Muscle layer of duodenum (tissue), 2 donors: ENCODE measurements around the gene RBL1.
A peak's percentile ranks its signal among the peaks of the same experiment; 100 is the strongest.
"Not testable (repeated sequence)": the region's sequence is repeated elsewhere in the genome, so short reads cannot be mapped to it uniquely, and the experiment has no call there.

ENCODE experiments used
- H3K27ac ChIP-seq: one replicate; pipeline ENCODE4 v1.7.0; 2013; ENCODE audit warnings: mild to moderate bottlenecking, low read length
- H3K27me3 ChIP-seq: one replicate; pipeline ENCODE4 v1.7.0; 2013; ENCODE audit warnings: low read depth, mild to moderate bottlenecking, control low read depth, low read length
- H3K36me3 ChIP-seq, 2 donors: one replicate each; pipeline ENCODE4 v1.7.0; 2013; ENCODE audit warnings: low read length in 2 of 2, control low read depth in 1 of 2, mild to moderate bottlenecking in 1 of 2; ENCODE audit not compliant: insufficient read depth in 2 of 2, control insufficient read depth in 1 of 2
- H3K4me1 ChIP-seq, 2 donors: one replicate each; pipeline ENCODE4 v1.7.0; 2013; ENCODE audit warnings: low read length in 2 of 2, mild to moderate bottlenecking in 2 of 2, control low read depth in 1 of 2, moderate library complexity in 1 of 2; ENCODE audit not compliant: insufficient read depth in 2 of 2, control insufficient read depth in 1 of 2
- H3K4me3 ChIP-seq, 2 donors: one replicate each; pipeline ENCODE4 v1.7.0; 2013; ENCODE audit warnings: low read length in 2 of 2, low read depth in 1 of 2, mild to moderate bottlenecking in 1 of 2
- H3K9me3 ChIP-seq, 2 donors: one replicate each; pipeline ENCODE4 v1.7.0; 2013; ENCODE audit warnings: low read length in 2 of 2, control low read depth in 1 of 2, mild to moderate bottlenecking in 1 of 2; ENCODE audit not compliant: control insufficient read depth in 1 of 2
- donor health status: healthy.

RBL1 gene

DNA sequence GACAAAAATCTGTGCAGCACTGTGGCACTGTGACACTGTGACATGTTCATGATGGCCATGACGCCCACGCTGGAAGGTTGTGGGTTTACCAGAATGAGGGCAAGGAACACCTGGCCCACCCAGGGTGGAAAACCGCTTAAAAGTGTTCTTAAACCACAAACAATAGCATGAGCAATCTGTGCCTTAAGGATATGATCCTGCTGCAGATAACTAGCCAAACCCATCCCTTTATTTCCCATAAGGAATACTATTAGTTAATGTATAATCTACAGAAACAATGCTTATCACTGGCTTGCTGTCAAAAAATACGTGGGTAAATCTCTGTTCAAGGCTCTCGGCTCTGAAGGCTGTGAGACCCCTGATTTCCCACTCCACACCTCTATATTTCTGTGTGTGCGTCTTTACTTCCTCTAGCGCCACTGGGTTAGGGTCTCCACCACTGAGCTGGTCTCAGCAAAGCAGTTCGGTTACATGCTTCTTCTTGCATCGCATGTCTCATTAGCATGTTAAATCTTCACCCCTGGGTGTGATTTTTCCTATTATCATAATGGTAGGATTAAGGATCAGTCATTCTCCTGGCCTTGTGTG is 133.3 kb downstream of the RBL1 start:
- H3K4me1 ChIP-seq, H3K27ac ChIP-seq, H3K27me3 ChIP-seq, H3K4me3 ChIP-seq, H3K9me3 ChIP-seq, H3K36me3 ChIP-seq: not testable (repeated sequence)

DNA sequence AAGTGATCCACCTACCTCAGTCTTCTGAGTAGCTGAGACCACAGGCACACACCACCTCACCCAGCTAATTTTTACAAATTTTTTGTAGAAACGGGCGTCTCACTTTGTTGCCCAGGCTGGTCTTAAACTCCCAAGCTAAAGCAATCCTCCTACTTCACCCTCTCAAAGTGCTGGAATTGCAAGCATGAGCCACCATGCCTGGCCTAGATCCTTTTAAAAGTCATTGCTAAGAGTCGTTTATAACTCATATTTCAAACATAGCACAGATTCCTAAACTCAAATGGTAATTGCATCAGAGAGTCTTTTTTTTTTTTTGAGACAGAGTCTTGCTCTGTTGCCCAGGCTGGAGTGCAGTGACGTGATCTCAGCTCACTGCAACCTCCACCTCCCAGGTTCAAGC is 136.6 kb downstream of the RBL1 start:
- H3K27me3 ChIP-seq: no peaks in the 10 kb centered on the region
- no peaks in the 10 kb centered on the region for H3K36me3 ChIP-seq
- peaks cover 0 to 4% of the 10 kb centered on the region in 2 donors for H3K9me3 ChIP-seq
- no peak overlapping the region for H3K27ac ChIP-seq
- no peak overlapping the region for H3K4me3 ChIP-seq
- H3K4me1 ChIP-seq: peaks cover 6 to 11% of the 10 kb centered on the region in 2 donors

- Histone ChIP-seq H3K27me3 (no peaks in the 10 kb centered on the region), H3K4me1 (peaks cover 6 to 11% of the 10 kb centered on the region in 2 donors), H3K9me3 (peaks cover 0 to 4% of the 10 kb centered on the region in 2 donors), H3K4me3 (no peak overlapping the region), H3K36me3 (no peaks in the 10 kb centered on the region), H3K27ac (no peak overlapping the region)
These were observed 137.7 kb downstream of the RBL1 start for GRCh38 chr20:36957875-36958667.

DNA sequence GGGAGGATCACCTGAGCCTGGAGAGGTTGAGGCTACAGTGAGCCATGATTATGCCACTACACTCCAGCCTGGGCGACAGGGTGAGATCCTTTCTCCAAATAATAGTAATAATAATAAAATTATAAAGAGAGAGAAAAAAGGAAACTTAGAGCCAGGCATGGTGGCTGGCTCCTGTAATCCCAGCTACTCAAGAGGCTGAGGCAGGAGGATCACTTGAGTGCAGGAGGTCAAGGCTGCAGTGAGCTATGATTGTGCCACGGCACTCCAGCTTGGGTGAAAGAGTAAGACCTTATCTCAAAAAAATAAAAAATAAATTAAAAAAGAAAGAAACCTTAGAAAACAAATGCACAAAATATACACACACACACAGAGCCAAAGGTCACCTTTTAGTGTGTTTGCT is 139.1 kb downstream of the RBL1 start:
- H3K4me3 ChIP-seq: no peak overlapping the region
- no peaks in the 10 kb centered on the region for H3K9me3 ChIP-seq
- no peak overlapping the region for H3K27ac ChIP-seq
- no peaks in the 10 kb centered on the region for H3K27me3 ChIP-seq
- no peaks in the 10 kb centered on the region for H3K36me3 ChIP-seq
- H3K4me1 ChIP-seq: peaks cover 9 to 11% of the 10 kb centered on the region in 2 donors

- Histone ChIP-seq H3K4me3 (no peak overlapping the region), H3K36me3 (no peaks in the 10 kb centered on the region), H3K4me1 (peaks cover 9 to 11% of the 10 kb centered on the region in 2 donors), H3K9me3 (no peaks in the 10 kb centered on the region), H3K27me3 (no peaks in the 10 kb centered on the region), H3K27ac (no peak overlapping the region)
These were observed 139.8 kb downstream of the RBL1 start for GRCh38 chr20:36956016-36956415.

- peak overlapping the region; percentile 84 for H3K27ac ChIP-seq
- no peaks in the 10 kb centered on the region for H3K27me3 ChIP-seq
- no peaks in the 10 kb centered on the region for H3K9me3 ChIP-seq
- H3K4me1 ChIP-seq: peaks cover 9 to 20% of the 10 kb centered on the region in 2 donors
- H3K36me3 ChIP-seq: no peaks in the 10 kb centered on the region
- H3K4me3 ChIP-seq: peak overlapping the region; percentile 78 to 99
These were observed 143.6 kb downstream of the RBL1 start for GRCh38 chr20:36951979-36952738.

- Histone ChIP-seq H3K36me3 (no peaks in the 10 kb centered on the region), H3K27ac (peak within 1 kb of the TSS; percentile 84), H3K4me3 (peak within 1 kb of the TSS; percentile 78 to 99), H3K27me3 (no peaks in the 10 kb centered on the region), H3K4me1 (peaks cover 9 to 25% of the 10 kb centered on the region in 2 donors), H3K9me3 (no peaks in the 10 kb centered on the region)
These were observed 144.4 kb downstream of the RBL1 start, which contains the start of gene SAMHD1 for GRCh38 chr20:36951198-36951978. Gene SAMHD1 (minus strand): TSS chr20:36951708. CDS start chr20:36951643, 65 bp downstream.

DNA sequence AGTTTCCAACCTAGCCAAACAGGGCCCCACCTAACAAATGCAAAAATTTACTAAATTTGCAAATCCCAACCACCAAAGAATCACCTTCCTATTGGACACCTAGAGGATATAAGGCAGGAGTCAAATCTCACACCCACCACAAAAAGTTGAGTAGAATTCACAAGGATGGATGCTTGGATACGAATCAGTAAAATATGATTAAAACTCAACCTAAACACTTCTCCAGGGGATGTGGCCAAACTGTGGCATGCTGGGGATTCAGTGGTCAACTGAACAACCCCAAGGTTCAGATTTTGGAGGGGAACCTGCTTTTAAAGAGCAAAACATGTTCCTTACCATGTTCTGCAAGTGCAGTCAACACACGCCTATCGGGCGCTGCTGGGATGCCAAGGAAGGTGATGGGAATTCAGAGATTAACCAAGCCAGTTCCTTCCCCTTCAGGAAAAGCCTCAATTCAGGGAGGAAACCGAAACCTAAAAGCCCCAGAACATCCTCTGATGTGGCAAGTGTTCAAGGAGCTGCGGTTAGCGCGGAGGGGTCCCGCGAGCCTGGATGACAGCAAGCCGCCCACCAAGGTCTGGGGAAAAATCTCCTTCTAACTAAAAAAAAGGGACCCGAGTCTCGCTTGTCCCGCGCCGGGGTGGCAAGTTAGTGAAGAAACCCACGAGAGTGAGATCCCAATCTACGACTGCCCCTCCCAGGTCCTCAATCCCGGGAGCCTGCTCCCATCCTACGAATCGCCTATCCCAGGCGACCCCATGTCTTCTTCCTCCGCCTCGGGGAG is 145.2 kb downstream of the RBL1 start:
- Histone ChIP-seq H3K27ac (peak overlapping the region; percentile 84), H3K4me1 (peaks cover 9 to 27% of the 10 kb centered on the region in 2 donors), H3K36me3 (no peaks in the 10 kb centered on the region), H3K9me3 (no peaks in the 10 kb centered on the region), H3K27me3 (no peaks in the 10 kb centered on the region), H3K4me3 (peak overlapping the region; percentile 78 to 99)
